DMS53 treated with DMSO at 0.1 percent for 48 hours (cell line): ENCODE measurements around the gene SHROOM2.

Experiments used
- DNase-seq: peaks from one replicate; lab custom pipeline; 2025; ENCODE audit not compliant: unreplicated experiment; lab: John Stamatoyannopoulos, UW

The SHROOM2 gene

GRCh38 chrX:9895225-9895912 lies 109.1 kb downstream of the SHROOM2 start:
- DNase-seq: no peak

GRCh38 chrX:9897761-9898161 lies 111.5 kb downstream of the SHROOM2 start:
- DNase-seq: no peak

- DNase-seq: no peak
Measured at GRCh38 chrX:9899640-9900111, 113.4 kb downstream of the SHROOM2 start.

GRCh38 chrX:9902656-9903055 lies 116.4 kb downstream of the SHROOM2 start:
- DNase-seq: no peak

- DNase-seq: no peak
Measured at GRCh38 chrX:9903146-9903545, 116.9 kb downstream of the SHROOM2 start.

- DNase-seq: no peak
Measured at GRCh38 chrX:9905288-9905687, 119.1 kb downstream of the SHROOM2 start.

GRCh38 chrX:9905721-9906120 lies 119.5 kb downstream of the SHROOM2 start:
- no peak for DNase-seq

GRCh38 chrX:9906919-9907318 lies 120.7 kb downstream of the SHROOM2 start:
- DNase-seq: no peak

- DNase-seq: no peak
Measured at GRCh38 chrX:9907645-9908387, 121.6 kb downstream of the SHROOM2 start.

GRCh38 chrX:9909254-9909653 lies 123.0 kb downstream of the SHROOM2 start:
- DNase-seq: no peak

- no peak for DNase-seq
Measured at GRCh38 chrX:9911487-9911886, 125.3 kb downstream of the SHROOM2 start.

- peak; percentile 52 for DNase-seq
Measured at GRCh38 chrX:9912351-9913145, 126.3 kb downstream of the SHROOM2 start.

- no peak for DNase-seq
Measured at GRCh38 chrX:9913146-9913433, 126.9 kb downstream of the SHROOM2 start.

GRCh38 chrX:9917861-9918260 lies 131.6 kb downstream of the SHROOM2 start:
- DNase-seq: no peak

- no peak for DNase-seq
Measured at GRCh38 chrX:9919632-9920172, 133.5 kb downstream of the SHROOM2 start.

GRCh38 chrX:9921407-9921806 lies 135.2 kb downstream of the SHROOM2 start:
- no peak for DNase-seq

- DNase-seq: no peak
Measured at GRCh38 chrX:9923357-9923756, 137.1 kb downstream of the SHROOM2 start.

- DNase-seq: no peak
Measured at GRCh38 chrX:9926002-9926401, 139.8 kb downstream of the SHROOM2 start.

GRCh38 chrX:9927698-9928482 lies 141.7 kb downstream of the SHROOM2 start:
- DNase-seq: no peak

GRCh38 chrX:9935436-9935835 lies 149.2 kb downstream of the SHROOM2 start:
- DNase-seq: no peak

- DNase-seq: no peak
Measured at GRCh38 chrX:9937761-9938160, 151.5 kb downstream of the SHROOM2 start.
